Ishikawa (cell line): ENCODE results near the gene MYNN.

Source experiments
- CREB1 ChIP-seq: IDR thresholded peaks from 2 replicates; pipeline ENCODE4 v1.6.1; 2012; ENCODE audit warnings: low read depth
- EP300 ChIP-seq: IDR thresholded peaks from 2 replicates; pipeline ENCODE4 v1.6.1; 2012; ENCODE audit warnings: borderline replicate concordance
- RAD21 ChIP-seq: IDR thresholded peaks from 2 replicates; pipeline ENCODE4 v1.6.1; 2012; ENCODE audit warnings: low read depth
- TAF1 ChIP-seq: IDR thresholded peaks from 2 replicates; pipeline ENCODE4 v1.6.1; 2012; ENCODE audit warnings: low read depth, mild to moderate bottlenecking
- YY1 ChIP-seq: IDR thresholded peaks from 2 replicates; pipeline ENCODE4 v1.6.1; 2012; ENCODE audit warnings: low read depth
- TF ChIP-seq, protein P1 (sequence below): IDR thresholded peaks from 2 replicates; pipeline ENCODE4 v1.6.1; 2012; ENCODE audit warnings: low read depth, mild to moderate bottlenecking
- TF ChIP-seq, protein P2 (sequence below): IDR thresholded peaks from 2 replicates; pipeline ENCODE4 v1.6.1; 2012

- TF ChIP-seq RAD21 (no peak), YY1 (no peak), TAF1 (no peak), CREB1 (no peak), EP300 (no peak)
- TF ChIP-seq, protein P1, sequence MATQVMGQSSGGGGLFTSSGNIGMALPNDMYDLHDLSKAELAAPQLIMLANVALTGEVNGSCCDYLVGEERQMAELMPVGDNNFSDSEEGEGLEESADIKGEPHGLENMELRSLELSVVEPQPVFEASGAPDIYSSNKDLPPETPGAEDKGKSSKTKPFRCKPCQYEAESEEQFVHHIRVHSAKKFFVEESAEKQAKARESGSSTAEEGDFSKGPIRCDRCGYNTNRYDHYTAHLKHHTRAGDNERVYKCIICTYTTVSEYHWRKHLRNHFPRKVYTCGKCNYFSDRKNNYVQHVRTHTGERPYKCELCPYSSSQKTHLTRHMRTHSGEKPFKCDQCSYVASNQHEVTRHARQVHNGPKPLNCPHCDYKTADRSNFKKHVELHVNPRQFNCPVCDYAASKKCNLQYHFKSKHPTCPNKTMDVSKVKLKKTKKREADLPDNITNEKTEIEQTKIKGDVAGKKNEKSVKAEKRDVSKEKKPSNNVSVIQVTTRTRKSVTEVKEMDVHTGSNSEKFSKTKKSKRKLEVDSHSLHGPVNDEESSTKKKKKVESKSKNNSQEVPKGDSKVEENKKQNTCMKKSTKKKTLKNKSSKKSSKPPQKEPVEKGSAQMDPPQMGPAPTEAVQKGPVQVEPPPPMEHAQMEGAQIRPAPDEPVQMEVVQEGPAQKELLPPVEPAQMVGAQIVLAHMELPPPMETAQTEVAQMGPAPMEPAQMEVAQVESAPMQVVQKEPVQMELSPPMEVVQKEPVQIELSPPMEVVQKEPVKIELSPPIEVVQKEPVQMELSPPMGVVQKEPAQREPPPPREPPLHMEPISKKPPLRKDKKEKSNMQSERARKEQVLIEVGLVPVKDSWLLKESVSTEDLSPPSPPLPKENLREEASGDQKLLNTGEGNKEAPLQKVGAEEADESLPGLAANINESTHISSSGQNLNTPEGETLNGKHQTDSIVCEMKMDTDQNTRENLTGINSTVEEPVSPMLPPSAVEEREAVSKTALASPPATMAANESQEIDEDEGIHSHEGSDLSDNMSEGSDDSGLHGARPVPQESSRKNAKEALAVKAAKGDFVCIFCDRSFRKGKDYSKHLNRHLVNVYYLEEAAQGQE = no peak
- TF ChIP-seq, protein P2, sequence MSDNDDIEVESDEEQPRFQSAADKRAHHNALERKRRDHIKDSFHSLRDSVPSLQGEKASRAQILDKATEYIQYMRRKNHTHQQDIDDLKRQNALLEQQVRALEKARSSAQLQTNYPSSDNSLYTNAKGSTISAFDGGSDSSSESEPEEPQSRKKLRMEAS = no peak
Observed at GRCh38 chr3:169790219-169790618, 17.0 kb downstream of the MYNN start.
